WTC11 (cell line): ENCODE results near the gene CYP4A22.
"Not testable (repeated sequence)": the region's sequence is repeated elsewhere in the genome, so short reads cannot be mapped to it uniquely, and the experiment has no call there.

Source experiments
- AFF4 ChIP-seq: sonication (generic); formaldehyde crosslinking; IDR thresholded peaks from 2 replicates; pipeline ENCODE4 v1.8.1; 2023; ENCODE audit warnings: mild to moderate bottlenecking, missing genetic modification reagents, borderline replicate concordance
- ATF3 ChIP-seq: sonication (generic); formaldehyde crosslinking; conservative IDR thresholded peaks from 2 replicates; pipeline ENCODE4 v1.8.1; 2022; ENCODE audit warnings: mild to moderate bottlenecking, missing genetic modification reagents
- CTCF ChIP-seq: fragments of 200-600 bp; IDR thresholded peaks from 2 replicates; pipeline ENCODE4 v1.8.0; 2022; ENCODE audit warnings: antibody characterized with exemption
- MYBL2 ChIP-seq: sonication (generic); formaldehyde crosslinking; IDR thresholded peaks from 2 replicates; pipeline ENCODE4 v1.8.1; 2023; ENCODE audit warnings: mild to moderate bottlenecking, moderate library complexity, missing genetic modification reagents
- PRDM15 ChIP-seq: sonication (generic); formaldehyde crosslinking; IDR thresholded peaks from 2 replicates; pipeline ENCODE4 v1.8.0; 2022; ENCODE audit warnings: missing genetic modification reagents
- TCF7 ChIP-seq: sonication (generic); formaldehyde crosslinking; IDR thresholded peaks from 2 replicates; pipeline ENCODE4 v1.8.0; 2022; ENCODE audit warnings: mild to moderate bottlenecking, low read depth, missing genetic modification reagents, moderate library complexity
- TP53 ChIP-seq: sonication (generic); formaldehyde crosslinking; IDR thresholded peaks from 2 replicates; pipeline ENCODE4 v1.8.1; 2023; ENCODE audit warnings: mild to moderate bottlenecking, missing genetic modification reagents
- USF1 ChIP-seq: sonication (generic); formaldehyde crosslinking; IDR thresholded peaks from 2 replicates; pipeline ENCODE4 v1.8.0; 2022; ENCODE audit warnings: mild to moderate bottlenecking, missing genetic modification reagents
- USF2 ChIP-seq: sonication (generic); formaldehyde crosslinking; IDR thresholded peaks from 2 replicates; pipeline ENCODE4 v1.8.1; 2023; ENCODE audit warnings: mild to moderate bottlenecking, missing genetic modification reagents, moderate library complexity
- ZNF121 ChIP-seq: sonication (generic); formaldehyde crosslinking; IDR thresholded peaks from 2 replicates; pipeline ENCODE4 v1.8.0; 2023; ENCODE audit warnings: missing genetic modification reagents
- ZNF232 ChIP-seq: sonication (generic); formaldehyde crosslinking; IDR thresholded peaks from 2 replicates; pipeline ENCODE4 v1.8.0; 2022; ENCODE audit warnings: mild to moderate bottlenecking, missing genetic modification reagents

- TF ChIP-seq CTCF; TCF7 (CRISPR knock-in tag); ZNF232 (CRISPR knock-in tag); ZNF121; MYBL2 (CRISPR knock-in tag); AFF4 (CRISPR knock-in tag); USF1 (CRISPR knock-in tag); TP53 (CRISPR knock-in tag); PRDM15; ATF3; USF2: not testable (repeated sequence)
Measured at GRCh38 chr1:47109482-47109881, 27.8 kb upstream of the CYP4A22 start.
